ENCODE measurements around the gene RGS9BP. TPM values are rescaled to one million over a fixed set of nuclear protein-coding genes. Genes with fewer than 3 reads are reported as not detected.

The RGS9BP gene
- total RNA-seq, 2 experiments from 2014 or later: 0.10 to 0.19 TPM

DNA sequence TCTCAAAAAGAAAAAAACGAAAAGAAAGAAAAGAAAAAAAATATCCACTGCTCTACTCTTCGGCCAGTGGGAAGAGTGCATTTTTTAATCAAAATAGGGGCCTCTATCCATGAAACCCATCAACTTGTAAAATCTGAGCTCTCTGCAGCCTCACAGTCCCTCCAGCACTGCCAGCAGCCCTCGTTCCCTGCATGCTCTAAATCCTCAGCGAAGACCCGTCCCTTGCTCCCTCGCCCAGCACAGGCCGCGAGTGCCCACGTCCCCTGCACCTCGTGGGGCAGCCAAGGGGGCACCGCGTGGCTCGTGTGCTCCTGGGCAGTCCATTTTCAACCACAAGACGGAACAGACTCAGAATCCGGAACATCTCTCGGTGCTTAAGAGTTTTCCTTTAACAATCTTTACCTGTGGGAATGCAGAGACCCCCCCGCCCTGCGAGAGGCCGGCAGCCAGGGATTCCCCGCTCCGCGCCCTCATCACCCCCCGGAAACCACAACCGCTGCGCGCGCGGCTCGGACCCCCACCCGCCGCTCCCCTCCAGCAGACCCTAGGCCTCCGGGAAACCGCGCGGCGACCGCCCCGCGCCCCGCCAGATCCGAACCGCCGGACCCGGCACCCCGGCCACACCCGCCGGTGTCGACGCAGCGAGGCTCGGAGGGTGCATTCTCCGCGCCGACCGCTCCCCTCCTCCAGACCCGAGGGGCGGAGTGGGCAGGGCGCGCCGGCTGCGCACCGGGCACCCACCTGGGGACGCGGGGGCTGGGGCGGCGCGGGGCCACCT, 1.3 kb upstream of the RGS9BP start:
- Mint-ChIP-seq H3K4me1 (ENCODE audit: low read depth) (peaks cover 36% of the 10 kb centered on the region), H3K4me3 (peak overlapping the region; percentile 92), H3K27ac (peak overlapping the region; percentile 34), H3K9me3 (no peaks in the 10 kb centered on the region), H3K36me3 (peaks cover 3% of the 10 kb centered on the region), H3K27me3 (peaks cover 11% of the 10 kb centered on the region)
- DNase-seq: no peak
- CTCF ChIA-PET: interaction anchor here (1.0 to 1.5 kb wide), 3 partner anchors 13 to 74 kb away, joined by 3 to 6 read pairs (median 6); no protein-coding TSS in a partner anchor
- intact Hi-C loops (cut with micrococcal nuclease): no loop called here
- POLR2A ChIA-PET: interaction anchor here (1.3 to 1.4 kb wide), 3 partner anchors 17 to 94 kb away, joined by 3 to 6 read pairs (median 4); partner anchors contain the start of genes NUDT19 and PDCD5

DNA sequence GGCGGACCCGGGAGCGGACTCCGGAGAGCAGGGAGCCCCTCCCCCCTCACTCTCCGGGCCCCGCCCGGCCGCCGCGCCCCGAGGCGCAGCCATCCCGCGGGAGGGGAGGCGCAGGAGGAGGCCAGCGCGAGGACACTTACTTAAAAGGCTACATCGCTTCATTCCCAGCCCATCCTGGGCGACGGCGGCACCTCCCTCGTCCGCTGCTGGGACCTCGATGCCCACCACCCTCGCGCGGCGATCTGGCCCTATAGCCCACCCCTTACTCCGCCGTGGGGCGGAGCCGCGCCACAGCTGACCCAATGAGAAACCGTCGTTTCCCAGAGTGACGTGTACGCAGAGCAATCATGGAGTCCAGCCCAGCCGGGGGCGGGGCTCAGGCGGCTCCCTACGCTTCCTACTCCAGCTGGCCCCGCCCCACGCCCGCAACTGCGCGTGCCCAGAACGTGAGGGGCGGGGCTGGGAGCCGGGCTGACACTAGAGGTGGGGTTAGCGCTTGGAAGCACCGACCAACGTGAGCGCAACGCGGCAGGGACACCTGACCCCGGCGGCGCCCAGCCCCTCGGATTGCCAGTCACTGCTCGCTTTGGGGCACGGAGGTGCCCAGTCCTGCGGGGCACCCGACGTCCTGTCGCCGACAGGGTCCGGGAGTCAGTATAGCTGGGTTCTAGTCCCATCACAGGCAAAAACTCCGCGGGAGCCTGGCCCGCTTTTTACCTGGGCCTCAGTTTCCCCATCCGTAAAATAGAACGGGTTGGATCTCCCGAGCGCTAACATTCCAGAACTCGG, 523 bp upstream of the RGS9BP start, which contains the start of gene ANKRD27:
ANKRD27 (minus strand) TSS at position 250 of the 789 bp plus-strand sequence. CDS start 16,165 bp downstream, outside the sequence.
- peak within 1 kb of the TSS; percentile 92 for H3K4me3 Mint-ChIP-seq
- CTCF ChIA-PET: interaction anchor here (1.0 to 1.5 kb wide), 3 partner anchors 12 to 75 kb away, joined by 3 to 6 read pairs (median 6); no protein-coding TSS in a partner anchor
- POLR2A ChIA-PET: interaction anchor here (1.3 kb wide), 2 partner anchors 16 to 95 kb away, joined by 3 to 6 read pairs; partner anchors contain the start of genes NUDT19 and PDCD5
- peak; percentile 98 for DNase-seq
- peaks cover 28% of the 10 kb centered on the region for H3K4me1 Mint-ChIP-seq (ENCODE audit: low read depth)
- H3K9me3 Mint-ChIP-seq: no peaks in the 10 kb centered on the region
- intact Hi-C loops (cut with micrococcal nuclease): loop anchor here (1.0 to 5.0 kb wide), 4 partner anchors 16 to 297 kb away; partner anchors contain the start of genes CEP89, DPY19L3, FAAP24 and NUDT19
- peaks cover 11% of the 10 kb centered on the region for H3K27me3 Mint-ChIP-seq
- H3K27ac Mint-ChIP-seq: peak within 1 kb of the TSS; percentile 67
- peaks cover 3% of the 10 kb centered on the region for H3K36me3 Mint-ChIP-seq

DNA sequence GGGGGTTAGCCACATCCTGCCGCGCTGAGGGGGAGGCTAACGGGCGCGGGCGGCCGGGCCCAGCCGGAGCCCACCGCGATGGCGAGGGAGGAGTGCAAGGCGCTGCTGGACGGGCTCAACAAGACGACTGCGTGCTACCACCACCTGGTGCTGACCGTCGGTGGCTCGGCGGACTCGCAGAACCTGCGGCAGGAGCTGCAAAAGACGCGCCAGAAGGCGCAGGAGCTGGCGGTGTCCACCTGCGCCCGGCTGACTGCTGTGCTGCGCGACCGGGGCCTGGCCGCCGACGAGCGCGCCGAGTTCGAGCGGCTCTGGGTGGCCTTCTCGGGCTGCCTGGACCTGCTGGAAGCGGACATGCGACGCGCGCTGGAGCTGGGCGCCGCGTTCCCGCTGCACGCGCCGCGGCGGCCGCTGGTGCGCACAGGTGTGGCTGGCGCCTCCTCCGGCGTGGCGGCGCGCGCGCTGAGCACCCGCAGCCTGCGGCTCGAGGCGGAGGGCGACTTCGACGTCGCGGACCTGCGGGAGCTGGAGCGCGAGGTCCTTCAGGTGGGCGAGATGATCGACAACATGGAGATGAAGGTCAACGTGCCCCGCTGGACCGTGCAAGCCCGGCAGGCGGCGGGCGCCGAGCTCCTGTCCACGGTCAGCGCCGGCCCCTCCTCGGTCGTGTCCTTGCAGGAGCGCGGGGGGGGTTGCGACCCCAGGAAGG, 692 bp downstream of the RGS9BP start:
- peaks cover 26% of the 10 kb centered on the region for H3K4me1 Mint-ChIP-seq (ENCODE audit: low read depth)
- CTCF ChIA-PET: interaction anchor here (1.1 kb wide), 1 partner anchor 20 kb away, joined by 3 read pairs; no protein-coding TSS in a partner anchor

DNA sequence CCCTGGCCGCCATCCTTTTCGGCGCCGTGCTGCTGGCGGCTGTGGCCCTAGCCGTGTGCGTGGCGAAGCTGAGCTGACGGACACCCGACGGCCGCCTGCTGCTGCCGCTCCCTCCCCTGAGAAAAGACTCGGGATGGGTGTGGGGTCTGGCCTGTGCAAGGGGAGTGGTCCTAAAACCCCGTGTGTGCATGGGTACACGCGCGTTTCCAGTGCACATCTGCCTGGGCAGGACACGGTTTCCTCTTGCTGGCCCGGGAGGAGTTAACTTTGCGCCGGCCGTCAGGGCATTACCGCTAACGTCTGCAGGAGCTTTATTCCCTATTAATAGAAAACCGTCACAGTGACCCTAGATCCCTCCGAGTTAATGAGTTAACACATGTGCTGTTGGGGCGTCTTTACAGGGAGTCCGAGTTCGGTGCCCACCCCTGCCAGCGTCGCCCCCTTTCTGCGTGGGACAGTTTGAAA, 1.3 kb downstream of the RGS9BP start:
- no peak for DNase-seq
- H3K4me1 Mint-ChIP-seq (ENCODE audit: low read depth): peaks cover 23% of the 10 kb centered on the region
- no peaks in the 10 kb centered on the region for H3K9me3 Mint-ChIP-seq
- H3K4me3 Mint-ChIP-seq: peak overlapping the region; percentile 37
- ChIA-PET POLR2A (interaction anchor here (1.6 kb wide), 1 partner anchor 15 kb away, joined by 5 read pairs; the partner anchor contains the start of gene NUDT19), CTCF (interaction anchor here (1.1 kb wide), 1 partner anchor 19 kb away, joined by 3 read pairs; no protein-coding TSS in a partner anchor)
- no peak overlapping the region for H3K27ac Mint-ChIP-seq
- intact Hi-C loops (cut with micrococcal nuclease): loop anchor here (5.0 kb wide), 1 partner anchor 295 kb away; the partner anchor contains the start of genes CEP89 and FAAP24
- peaks cover 11% of the 10 kb centered on the region for H3K27me3 Mint-ChIP-seq
- peaks cover 2% of the 10 kb centered on the region for H3K36me3 Mint-ChIP-seq

More for the DNA sequence above, 692 bp downstream of the RGS9BP start:
- DNase-seq: peak; percentile 17
- Mint-ChIP-seq H3K27me3 (peaks cover 11% of the 10 kb centered on the region), H3K9me3 (no peaks in the 10 kb centered on the region), H3K36me3 (peaks cover 2% of the 10 kb centered on the region), H3K4me3 (peak overlapping the region; percentile 79), H3K27ac (no peak overlapping the region)
- POLR2A ChIA-PET: interaction anchor here (1.6 kb wide), 1 partner anchor 15 kb away, joined by 5 read pairs; the partner anchor contains the start of gene NUDT19
- intact Hi-C loops (cut with micrococcal nuclease): loop anchor here (5.0 kb wide), 1 partner anchor 296 kb away; the partner anchor contains the start of genes CEP89 and FAAP24

DNA sequence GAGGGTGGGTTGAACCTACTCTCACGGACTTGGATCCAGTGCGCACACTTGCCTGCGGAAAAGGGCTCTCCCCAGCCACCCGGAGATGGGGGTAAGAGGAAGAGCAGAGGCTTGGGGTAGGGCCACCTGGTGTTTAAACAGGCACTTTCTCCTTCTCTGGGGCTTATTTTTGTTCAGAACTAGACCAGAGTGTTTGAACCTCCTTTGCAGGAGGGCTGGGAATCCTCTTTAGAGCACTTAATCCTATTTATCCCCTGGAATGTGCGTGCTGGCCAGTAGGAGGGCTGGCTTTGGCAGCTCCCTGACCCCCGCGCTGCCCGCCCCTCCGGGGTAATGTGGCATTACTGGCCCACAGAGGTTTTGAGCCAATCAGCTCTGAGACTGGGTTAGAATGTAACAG, 2.0 kb downstream of the RGS9BP start:
- DNase-seq: no peak
- Mint-ChIP-seq H3K9me3 (no peaks in the 10 kb centered on the region), H3K36me3 (peaks cover 2% of the 10 kb centered on the region), H3K4me3 (no peak overlapping the region), H3K27me3 (peaks cover 15% of the 10 kb centered on the region), H3K4me1 (ENCODE audit: low read depth) (peaks cover 16% of the 10 kb centered on the region), H3K27ac (no peak overlapping the region)
- intact Hi-C loops (cut with micrococcal nuclease): loop anchor here (5.0 kb wide), 1 partner anchor 295 kb away; the partner anchor contains the start of genes CEP89 and FAAP24
- ChIA-PET POLR2A (no interaction called here), CTCF (no interaction called here)

DNA sequence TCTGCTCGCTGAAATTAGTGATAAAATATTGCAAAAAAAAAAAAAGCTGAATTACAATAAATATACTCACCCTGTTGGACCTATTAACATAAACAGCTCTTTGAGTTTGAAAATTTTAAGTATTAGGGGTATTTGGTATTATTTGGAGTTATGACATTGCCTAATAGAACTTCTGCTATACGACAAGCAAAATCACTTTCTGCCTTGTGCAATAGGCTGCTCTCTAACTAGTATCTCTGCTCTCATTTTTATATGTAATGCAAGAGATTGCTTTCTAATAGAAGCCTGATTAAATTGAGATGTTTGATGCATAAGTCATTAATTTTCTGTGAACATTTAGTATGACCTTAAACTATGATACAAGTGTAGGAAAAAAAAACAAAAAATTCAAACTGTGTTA, 5.3 kb downstream of the RGS9BP start:
- Mint-ChIP-seq H3K36me3 (no peaks in the 10 kb centered on the region), H3K9me3 (no peaks in the 10 kb centered on the region), H3K27me3 (peaks cover 12% of the 10 kb centered on the region), H3K27ac (no peak overlapping the region), H3K4me1 (ENCODE audit: low read depth) (peaks cover 4% of the 10 kb centered on the region), H3K4me3 (no peak overlapping the region)
- intact Hi-C loops (cut with micrococcal nuclease): no loop called here
- no peak for DNase-seq
- POLR2A ChIA-PET: no interaction called here
- CTCF ChIA-PET: no interaction called here

DNA sequence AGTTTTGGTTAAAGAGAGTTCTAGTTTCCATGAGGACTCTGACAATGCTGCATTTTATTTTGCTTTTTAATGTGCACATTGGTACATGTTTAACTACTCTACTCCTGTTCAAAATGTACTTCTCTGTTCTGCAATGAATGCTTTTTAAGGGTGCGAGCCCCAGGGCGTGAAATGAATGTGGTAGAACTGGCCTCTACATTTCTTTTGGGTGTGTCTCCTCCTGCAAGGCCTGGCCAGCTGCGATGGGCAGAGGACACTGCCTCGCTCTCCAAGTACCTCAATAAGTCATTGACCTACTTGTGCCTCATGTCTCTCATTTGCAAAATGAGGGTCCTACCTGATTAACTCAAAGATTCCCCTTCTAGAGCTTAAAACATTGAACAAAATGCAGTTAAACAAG, 6.7 kb downstream of the RGS9BP start:
- Mint-ChIP-seq H3K4me3 (no peak overlapping the region), H3K27ac (no peak overlapping the region), H3K4me1 (ENCODE audit: low read depth) (peaks cover 2% of the 10 kb centered on the region), H3K27me3 (peaks cover 7% of the 10 kb centered on the region), H3K36me3 (no peaks in the 10 kb centered on the region), H3K9me3 (no peaks in the 10 kb centered on the region)
- ChIA-PET POLR2A (no interaction called here), CTCF (no interaction called here)
- intact Hi-C loops (cut with micrococcal nuclease): no loop called here
- no peak for DNase-seq

DNA sequence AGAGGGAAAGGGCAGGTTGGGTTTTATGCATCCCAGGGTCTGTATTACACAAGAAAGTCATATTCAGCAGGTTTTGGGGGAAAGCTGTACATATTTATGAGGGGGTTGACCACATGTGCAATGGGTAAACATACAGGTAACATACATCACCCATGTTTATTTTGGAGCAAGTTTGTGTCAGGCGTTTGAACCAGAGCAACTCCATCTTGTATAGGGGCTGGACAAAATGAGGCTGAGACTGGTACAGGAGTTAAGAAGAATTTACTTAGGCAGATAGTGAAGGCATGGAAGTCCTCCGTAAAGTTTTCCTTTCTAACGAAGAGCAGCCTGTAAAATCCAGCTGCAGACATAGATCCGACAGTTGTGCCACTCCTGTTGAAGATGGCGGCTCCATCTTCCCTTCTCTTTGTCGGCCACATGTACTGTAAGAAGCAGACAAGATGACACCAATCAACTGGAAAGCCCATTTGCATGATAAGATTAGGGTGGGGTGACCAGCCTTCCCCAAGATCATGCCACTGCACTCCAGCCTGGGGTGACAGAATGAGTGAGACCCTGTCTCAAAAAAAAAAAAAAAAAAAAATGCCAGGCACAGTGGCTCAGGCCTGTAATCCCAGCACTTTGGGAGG, 11.3 kb downstream of the RGS9BP start:
- POLR2A ChIA-PET: no interaction called here
- Mint-ChIP-seq H3K27me3 (peaks cover 3% of the 10 kb centered on the region), H3K4me3 (no peak overlapping the region), H3K9me3 (no peaks in the 10 kb centered on the region), H3K4me1 (ENCODE audit: low read depth) (peaks cover 14% of the 10 kb centered on the region), H3K36me3 (no peaks in the 10 kb centered on the region), H3K27ac (no peak overlapping the region)
- intact Hi-C loops (cut with micrococcal nuclease): no loop called here
- CTCF ChIA-PET: interaction anchor here (0.8 kb wide), 1 partner anchor 12 kb away, joined by 3 read pairs; the partner anchor contains the start of genes ANKRD27 and RGS9BP
- no peak for DNase-seq

DNA sequence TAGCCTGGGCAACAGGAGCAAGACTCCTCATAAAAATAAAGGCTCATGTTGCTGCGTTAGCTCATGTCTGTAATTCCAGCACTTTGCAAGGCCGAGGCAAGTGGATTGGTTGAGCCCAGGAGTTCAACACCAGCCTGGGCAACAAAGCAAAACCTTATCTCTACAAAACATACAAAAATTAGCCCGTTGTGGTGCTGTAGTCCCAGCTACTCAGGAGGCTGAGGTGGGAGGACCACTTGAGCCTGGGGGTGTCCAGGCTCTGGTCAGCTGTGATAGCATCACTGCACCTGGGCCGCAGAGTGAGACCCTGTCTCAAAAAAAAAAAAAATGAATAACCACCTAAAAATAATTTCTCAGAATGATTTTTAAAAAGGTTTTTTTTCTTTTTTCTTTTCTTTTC, 12.0 kb downstream of the RGS9BP start:
- no peak overlapping the region for H3K27ac Mint-ChIP-seq
- DNase-seq: no peak
- CTCF ChIA-PET: interaction anchor here (0.8 kb wide), 1 partner anchor 12 kb away, joined by 3 read pairs; the partner anchor contains the start of genes ANKRD27 and RGS9BP
- peaks cover under 1% of the 10 kb centered on the region for H3K36me3 Mint-ChIP-seq
- H3K4me1 Mint-ChIP-seq (ENCODE audit: low read depth): peaks cover 14% of the 10 kb centered on the region
- POLR2A ChIA-PET: no interaction called here
- intact Hi-C loops (cut with micrococcal nuclease): no loop called here
- H3K27me3 Mint-ChIP-seq: no peaks in the 10 kb centered on the region
- no peaks in the 10 kb centered on the region for H3K9me3 Mint-ChIP-seq
- no peak overlapping the region for H3K4me3 Mint-ChIP-seq

DNA sequence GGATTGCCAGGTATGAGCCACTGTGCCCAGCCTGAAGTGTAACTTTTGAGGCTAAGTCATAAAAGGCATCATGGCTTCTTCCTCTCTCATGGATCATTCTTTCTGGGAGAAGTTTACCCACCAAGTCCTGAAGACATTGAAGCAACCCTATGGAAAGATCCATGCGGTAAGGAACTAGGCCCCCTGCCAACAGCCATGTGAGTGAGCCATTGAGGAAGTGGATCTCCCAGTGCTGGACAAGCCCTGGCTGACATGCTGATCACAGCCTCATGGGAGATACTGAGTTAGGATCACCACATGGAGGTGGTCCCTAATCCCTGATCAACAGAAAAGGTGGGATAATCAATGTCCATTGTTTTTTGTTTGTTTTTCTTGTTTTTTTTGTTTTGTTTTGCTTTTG, 12.7 kb downstream of the RGS9BP start:
- Mint-ChIP-seq H3K9me3 (peaks cover 2% of the 10 kb centered on the region), H3K4me3 (no peak overlapping the region), H3K36me3 (peaks cover 6% of the 10 kb centered on the region), H3K4me1 (ENCODE audit: low read depth) (peaks cover 18% of the 10 kb centered on the region), H3K27ac (no peak overlapping the region), H3K27me3 (no peaks in the 10 kb centered on the region)
- intact Hi-C loops (cut with micrococcal nuclease): no loop called here
- no peak for DNase-seq
- POLR2A ChIA-PET: no interaction called here
- CTCF ChIA-PET: no interaction called here

Measured in activated CD4-positive, alpha-beta memory T cell treated with anti-CD3 and anti-CD28 coated beads for 36 hours (primary cell).